Measurements from ENCODE around the gene GDF15. TPM values are rescaled to one million over a fixed set of nuclear protein-coding genes. Genes with fewer than 3 reads are reported as not detected.

Gene GDF15
- total RNA-seq, 1 experiment from 2014 or later, result 15.1 TPM

GRCh38 chr19:18340190-18340989 lies 45.6 kb upstream of the GDF15 start, which contains the start of gene PGPEP1:
TSS of gene PGPEP1 (plus strand) at chr19:18340598. CDS start at chr19:18340682, 84 bp downstream.
- H3K4me3 ChIP-seq, result peak within 1 kb of the TSS; percentile 73
- H3K79me2 ChIP-seq (ENCODE audit: low read depth), result no peaks in the 10 kb centered on the region; the same call in 1 of the 2 replicates
- ChIA-PET CTCF (interaction anchor here (0.6 to 1.3 kb wide), 3 partner anchors 61 to 171 kb away, joined by 5 to 9 read pairs (median 8); no protein-coding TSS in a partner anchor), POLR2A (ENCODE audit: unreplicated experiment) (interaction anchor here (0.7 kb wide), 1 partner anchor 147 kb away, joined by 3 read pairs; the partner anchor contains the start of gene MPV17L2)
- H4K20me1 ChIP-seq (ENCODE audit: insufficient read depth), result no peaks in the 10 kb centered on the region
- no peaks in the 10 kb centered on the region for H3K36me3 ChIP-seq (ENCODE audit: low read depth)
- TSS peak; percentile 33 for BruUV-seq (replicated peaks)
- H3K9me2 ChIP-seq (ENCODE audit: insufficient read depth), result no peaks in the 10 kb centered on the region
- H3K4me2 ChIP-seq, result peak within 1 kb of the TSS; percentile 78
- intact Hi-C loops (cut with micrococcal nuclease; ENCODE audit: unreplicated experiment), result loop anchor here (5.0 kb wide), 1 partner anchor 148 kb away; the partner anchor contains the start of gene MPV17L2
- TF ChIP-seq EZH2 (IDR thresholded peaks at IDR 0.05; ENCODE audit: low read depth), result no peak
- TF ChIP-seq CTCF (conservative IDR thresholded peaks at IDR 0.05), result no peak
- no peaks in the 10 kb centered on the region for H3K9me3 ChIP-seq (ENCODE audit: insufficient read depth, low read depth)
- H3F3A ChIP-seq (ENCODE audit: insufficient read depth, low read depth), result peaks cover 40% of the 10 kb centered on the region
- DNase-seq, result peak; percentile 46 to 77
- no peak within 1 kb of the TSS for H3K27ac ChIP-seq
- H2AFZ ChIP-seq, result peak within 1 kb of the TSS; percentile 71
- H3K4me1 ChIP-seq (replicated peaks; ENCODE audit: insufficient read depth), result peaks cover 23% of the 10 kb centered on the region
- no peaks in the 10 kb centered on the region for H3K27me3 ChIP-seq (ENCODE audit: insufficient read depth, low read depth)

GRCh38 chr19:18340990-18341868 lies 44.7 kb upstream of the GDF15 start:
- peaks cover 46% of the 10 kb centered on the region for H3F3A ChIP-seq (ENCODE audit: insufficient read depth, low read depth)
- H3K9me3 ChIP-seq (ENCODE audit: insufficient read depth, low read depth), result no peaks in the 10 kb centered on the region
- H3K4me3 ChIP-seq, result peak overlapping the region; percentile 73
- no peak overlapping the region for H3K27ac ChIP-seq
- DNase-seq, result peak; percentile 49 to 54
- TF ChIP-seq EZH2 (IDR thresholded peaks at IDR 0.05; ENCODE audit: low read depth) (no peak), CTCF (conservative IDR thresholded peaks at IDR 0.05) (no peak; the same call in 1 of the 2 replicates)
- no peaks in the 10 kb centered on the region for H4K20me1 ChIP-seq (ENCODE audit: insufficient read depth)
- no peaks in the 10 kb centered on the region for H3K36me3 ChIP-seq (ENCODE audit: low read depth)
- H3K9me2 ChIP-seq (ENCODE audit: insufficient read depth), result no peaks in the 10 kb centered on the region
- intact Hi-C loops (cut with micrococcal nuclease; ENCODE audit: unreplicated experiment), result loop anchor here (5.0 kb wide), 1 partner anchor 149 kb away; the partner anchor contains the start of gene MPV17L2
- TSS peak; percentile 22 for BruUV-seq (replicated peaks)
- peak overlapping the region; percentile 78 for H3K4me2 ChIP-seq
- peaks cover 23% of the 10 kb centered on the region for H3K4me1 ChIP-seq (replicated peaks; ENCODE audit: insufficient read depth)
- H3K27me3 ChIP-seq (ENCODE audit: insufficient read depth, low read depth), result no peaks in the 10 kb centered on the region
- ChIA-PET CTCF (interaction anchor here (0.6 kb wide), 1 partner anchor 133 kb away, joined by 9 read pairs; no protein-coding TSS in a partner anchor), POLR2A (ENCODE audit: unreplicated experiment) (no interaction called here)
- H2AFZ ChIP-seq, result peak overlapping the region; percentile 71
- no peaks in the 10 kb centered on the region; the same call in 1 of the 2 replicates for H3K79me2 ChIP-seq (ENCODE audit: low read depth)

DNA sequence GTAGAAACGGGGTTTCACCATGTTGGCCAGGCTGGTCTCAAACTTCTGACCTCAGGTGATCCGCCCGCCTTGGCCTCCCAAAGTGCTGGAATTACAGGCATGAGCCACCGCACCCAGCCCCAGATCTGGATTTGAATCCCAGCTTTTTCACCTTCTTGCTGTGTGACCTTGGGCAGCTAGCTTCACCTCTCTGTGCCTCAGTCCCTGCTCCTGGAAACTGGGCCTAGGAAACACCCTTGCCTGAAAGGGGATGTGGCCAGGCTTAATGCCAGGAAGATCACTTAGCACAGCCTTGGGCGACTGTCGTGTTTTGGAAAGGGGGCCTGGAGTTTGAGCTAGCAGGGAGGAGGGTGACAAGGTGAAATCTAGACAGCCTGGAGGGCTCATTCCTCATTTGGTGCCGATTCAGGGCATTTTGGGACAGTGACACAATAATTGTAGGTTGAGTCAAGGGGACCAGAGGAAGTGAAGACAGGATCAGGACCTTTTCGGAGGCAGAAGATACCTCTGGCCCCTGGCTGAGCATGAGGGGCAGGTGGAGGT lies 43.8 kb upstream of the GDF15 start:
- no peak for DNase-seq
- no peaks in the 10 kb centered on the region; the same call in 1 of the 2 replicates for H3K79me2 ChIP-seq (ENCODE audit: low read depth)
- intact Hi-C loops (cut with micrococcal nuclease; ENCODE audit: unreplicated experiment), result loop anchor here (5.0 kb wide), 1 partner anchor 150 kb away; the partner anchor contains the start of gene MPV17L2
- peaks cover 23% of the 10 kb centered on the region for H3K4me1 ChIP-seq (replicated peaks; ENCODE audit: insufficient read depth)
- H2AFZ ChIP-seq, result no peak overlapping the region
- no peaks in the 10 kb centered on the region for H4K20me1 ChIP-seq (ENCODE audit: insufficient read depth)
- H3K9me3 ChIP-seq (ENCODE audit: insufficient read depth, low read depth), result no peaks in the 10 kb centered on the region
- no peaks in the 10 kb centered on the region for H3K27me3 ChIP-seq (ENCODE audit: insufficient read depth, low read depth)
- H3K4me2 ChIP-seq, result no peak overlapping the region
- ChIA-PET CTCF (interaction anchor here (0.8 kb wide), 1 partner anchor 75 kb away, joined by 4 read pairs; no protein-coding TSS in a partner anchor), POLR2A (ENCODE audit: unreplicated experiment) (no interaction called here)
- TF ChIP-seq EZH2 (IDR thresholded peaks at IDR 0.05; ENCODE audit: low read depth), result no peak
- no peak for TF ChIP-seq CTCF (conservative IDR thresholded peaks at IDR 0.05)
- H3K4me3 ChIP-seq, result no peak overlapping the region
- peaks cover 50% of the 10 kb centered on the region for H3F3A ChIP-seq (ENCODE audit: insufficient read depth, low read depth)
- no peak overlapping the region for H3K27ac ChIP-seq
- H3K36me3 ChIP-seq (ENCODE audit: low read depth), result no peaks in the 10 kb centered on the region
- BruUV-seq (replicated peaks), result no TSS peak
- no peaks in the 10 kb centered on the region for H3K9me2 ChIP-seq (ENCODE audit: insufficient read depth)

Measured in PC-9 (cell line).